ENCODE measurements around the gene PUS1. TPM values are rescaled to one million over a fixed set of nuclear protein-coding genes. Genes with fewer than 3 reads are reported as not detected.

Gene PUS1
- total and polyA plus RNA-seq, 2 of the 8 experiments (the other 6 are each of a cell fraction or from before 2014, with no cell fraction given): 48.1 to 81.2 TPM

GRCh38 chr12:131989021-131989420 is 59.9 kb downstream of the PUS1 start:
- no peak overlapping the region; a peak in 1 of 4 replicates for H3K4me2 ChIP-seq (ENCODE audit: insufficient read depth in 1 of 2, low read depth in 2 of 2, low read length in 2 of 2)
- H3K56ac ChIP-seq (replicated peaks; ENCODE audit: insufficient read length, low read depth, low read length): peak overlapping the region; percentile 5
- H2BK12ac ChIP-seq (ENCODE audit: low read depth, low read length): peak overlapping the region; percentile 84
- WGBS, 2 experiments (ENCODE audit: extremely low coverage in 1 of 2, insufficient coverage in 1 of 2, insufficient read length in 1 of 2, insufficient replicate concordance in 2 of 2, low coverage in 1 of 2, low lambda C conversion rate in 2 of 2, missing lambda C conversion rate in 1 of 2): 92% methylated on average over 12 of the region's 12 CpGs; no CpG with 5 or more reads in 1 of the 2 experiments
- H2AFZ ChIP-seq (ENCODE audit: low read length): no peak overlapping the region
- H3K14ac ChIP-seq (ENCODE audit: insufficient read length): no peak overlapping the region
- FAIRE-seq (no peak), DNase-seq (ENCODE audit: low read depth in 1 of 2, low spot score in 2 of 2) (peak in 1 of 2 experiments; percentile 40)
- H3K4me3 ChIP-seq (ENCODE audit: extremely low read depth in 1 of 4, insufficient read depth in 2 of 4, low read depth in 3 of 4, low read length in 4 of 4): no peak overlapping the region
- H3K27ac ChIP-seq (ENCODE audit: low read depth, low read length): peak overlapping the region; percentile 79; the same call in 1 of the 2 replicates
- peak overlapping the region; percentile 92; the same call in 1 of the 2 replicates for H2BK20ac ChIP-seq (ENCODE audit: low read length)
- H2BK15ac ChIP-seq (ENCODE audit: low read length): peak overlapping the region; percentile 99; the same call in 1 of the 2 replicates
- peak overlapping the region; percentile 60; the same call in 1 of the 2 replicates for H2AK5ac ChIP-seq (ENCODE audit: low read depth, low read length)
- H2BK5ac ChIP-seq (ENCODE audit: low read depth, low read length): peak overlapping the region; percentile 89
- H3K23me2 ChIP-seq (ENCODE audit: low read depth, low read length): no peaks in the 10 kb centered on the region
- no peak overlapping the region for H4K8ac ChIP-seq (ENCODE audit: extremely low read depth, insufficient read depth, low read length)
- H3K79me1 ChIP-seq (ENCODE audit: low read depth, low read length): peaks cover 6% of the 10 kb centered on the region; the same call in 1 of the 2 replicates
- no peak overlapping the region for H3K23ac ChIP-seq (ENCODE audit: insufficient read length)
- ChIA-PET CTCF (ENCODE audit: partially characterized antibody) (interaction anchor here (1.1 to 4.2 kb wide), 4 partner anchors 13 to 46 kb away, joined by 3 to 17 read pairs (median 4); no protein-coding TSS in a partner anchor), POLR2A (ENCODE audit: partially characterized antibody) (interaction anchor here (1.0 to 2.1 kb wide), 3 partner anchors 8 to 59 kb away, joined by 3 to 8 read pairs (median 5); no protein-coding TSS in a partner anchor)
- H3K79me2 ChIP-seq (ENCODE audit: control insufficient read depth in 1 of 2, insufficient read depth in 2 of 2, low read length in 2 of 2): peaks cover 0 to 16% of the 10 kb centered on the region in 2 experiments; a peak in 2 of 4 replicates
- peak overlapping the region; percentile 69 for H4K91ac ChIP-seq (replicated peaks; ENCODE audit: insufficient read length, low read length)
- peak overlapping the region; percentile 3 for H3K4ac ChIP-seq (replicated peaks; ENCODE audit: insufficient read length, low read depth, low read length)
- H4K5ac ChIP-seq (ENCODE audit: insufficient read length, low read depth, low read length): no peak overlapping the region
- no peak overlapping the region for H2BK120ac ChIP-seq (replicated peaks; ENCODE audit: low read depth, low read length)
- no peaks in the 10 kb centered on the region for H3K27me3 ChIP-seq (replicated peaks in 1 of 4; ENCODE audit: control insufficient read depth in 3 of 4, extremely low read depth in 1 of 4, insufficient read depth in 3 of 4, low read length in 3 of 4)
- H4K20me1 ChIP-seq (replicated peaks in 1 of 2; ENCODE audit: control insufficient read depth in 1 of 2, insufficient read depth in 2 of 2, low read length in 2 of 2): no peaks in the 10 kb centered on the region
- peaks cover 5 to 53% (median 28%) of the 10 kb centered on the region in 4 experiments for H3K36me3 ChIP-seq (ENCODE audit: control insufficient read depth in 2 of 4, insufficient read depth in 4 of 4, low read length in 3 of 4)
- TF ChIP-seq POLR2A (IDR thresholded peaks at IDR 0.05; ENCODE audit: control extremely low read depth in 1 of 2, low read depth in 2 of 2, low read length in 2 of 2) (no peak), RNF2 (IDR thresholded peaks at IDR 0.05; ENCODE audit: borderline replicate concordance, low read depth, low read length, missing control alignments, poor library complexity, severe bottlenecking) (no peak), GTF2F1 (IDR thresholded peaks at IDR 0.05; ENCODE audit: borderline replicate concordance, low read depth, low read length) (no peak)
- H3K9ac ChIP-seq (replicated peaks in 1 of 4; ENCODE audit: extremely low read depth in 1 of 4, low read depth in 3 of 4, low read length in 3 of 4): peak overlapping the region in 2 of 4 experiments; percentile 5 to 18; a peak in 2 of 7 replicates
- peaks cover 20 to 31% (median 24%) of the 10 kb centered on the region in 4 experiments for H3K4me1 ChIP-seq (replicated peaks in 1 of 4; ENCODE audit: control insufficient read depth in 3 of 4, insufficient read depth in 4 of 4, low read length in 3 of 4)
- H3K18ac ChIP-seq (ENCODE audit: extremely low read depth, low read length): peak overlapping the region; percentile 88
- H3K9me3 ChIP-seq (ENCODE audit: insufficient read depth in 2 of 2, low read depth in 1 of 2, low read length in 1 of 2): no peaks in the 10 kb centered on the region
